ENCODE measurements around the gene NALCN. TPM values are rescaled to one million over a fixed set of nuclear protein-coding genes. Genes with fewer than 3 reads are reported as not detected.

NALCN gene
- total and polyA plus RNA-seq, 2 of the 8 experiments (the other 6 are each of a cell fraction or from before 2014, with no cell fraction given) = 0.26 to 0.54 TPM

DNA sequence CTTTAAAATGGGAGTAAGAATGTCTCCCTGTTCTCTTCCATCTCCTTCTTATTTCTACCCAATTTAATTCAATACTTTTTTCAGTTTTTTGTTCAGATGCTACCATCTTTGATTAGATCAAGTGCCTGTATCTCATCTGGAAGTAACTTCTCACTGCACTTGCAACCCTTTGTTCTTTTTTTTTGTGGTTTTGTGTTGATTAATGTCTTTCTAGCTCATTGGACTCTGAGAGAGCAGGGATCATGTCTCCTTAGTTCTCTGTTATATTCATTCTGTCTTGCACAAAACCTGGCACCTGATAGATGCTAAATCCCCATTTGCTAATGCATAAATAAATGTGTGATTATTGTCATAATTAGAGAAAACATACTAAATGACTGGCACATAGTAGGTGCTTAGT, 35.3 kb upstream of the NALCN start:
- Histone ChIP-seq H3K27ac (ENCODE audit: low read depth, low read length) (no peak overlapping the region), H3K56ac (replicated peaks; ENCODE audit: insufficient read length, low read depth, low read length) (no peak overlapping the region), H3K4me3 (ENCODE audit: extremely low read depth in 1 of 4, insufficient read depth in 2 of 4, low read depth in 3 of 4, low read length in 4 of 4) (no peak overlapping the region), H3K79me1 (ENCODE audit: low read depth, low read length) (no peaks in the 10 kb centered on the region), H3K79me2 (ENCODE audit: control insufficient read depth in 1 of 2, insufficient read depth in 2 of 2, low read length in 2 of 2) (no peaks in the 10 kb centered on the region), H3K4me1 (replicated peaks in 1 of 4; ENCODE audit: control insufficient read depth in 3 of 4, insufficient read depth in 4 of 4, low read length in 3 of 4) (peaks cover 0 to 10% (median 3%) of the 10 kb centered on the region in 4 experiments; a peak in 1 of 7 replicates), H2BK15ac (ENCODE audit: low read length) (no peak overlapping the region), H3K14ac (ENCODE audit: insufficient read length) (no peak overlapping the region), H3K18ac (ENCODE audit: extremely low read depth, low read length) (no peak overlapping the region), H4K5ac (ENCODE audit: insufficient read length, low read depth, low read length) (no peak overlapping the region), H3K9ac (replicated peaks in 1 of 4; ENCODE audit: extremely low read depth in 1 of 4, low read depth in 3 of 4, low read length in 3 of 4) (no peak overlapping the region), H2BK12ac (ENCODE audit: low read depth, low read length) (no peak overlapping the region), H4K20me1 (replicated peaks in 1 of 2; ENCODE audit: control insufficient read depth in 1 of 2, insufficient read depth in 2 of 2, low read length in 2 of 2) (no peaks in the 10 kb centered on the region), H4K91ac (replicated peaks; ENCODE audit: insufficient read length, low read length) (no peak overlapping the region), H4K8ac (ENCODE audit: extremely low read depth, insufficient read depth, low read length) (no peak overlapping the region), H3K27me3 (replicated peaks in 1 of 4; ENCODE audit: control insufficient read depth in 3 of 4, extremely low read depth in 1 of 4, insufficient read depth in 3 of 4, low read length in 3 of 4) (no peaks in the 10 kb centered on the region), H2AK5ac (ENCODE audit: low read depth, low read length) (no peak overlapping the region), H3K4ac (replicated peaks; ENCODE audit: insufficient read length, low read depth, low read length) (no peak overlapping the region), H3K36me3 (ENCODE audit: control insufficient read depth in 2 of 4, insufficient read depth in 4 of 4, low read length in 3 of 4) (no peaks in the 10 kb centered on the region), H2BK120ac (replicated peaks; ENCODE audit: low read depth, low read length) (no peak overlapping the region), H3K23me2 (ENCODE audit: low read depth, low read length) (no peaks in the 10 kb centered on the region), H2BK5ac (ENCODE audit: low read depth, low read length) (no peak overlapping the region), H2AFZ (ENCODE audit: low read length) (no peak overlapping the region), H3K23ac (ENCODE audit: insufficient read length) (no peak overlapping the region), H3K9me3 (ENCODE audit: insufficient read depth in 2 of 2, low read depth in 1 of 2, low read length in 1 of 2) (no peaks in the 10 kb centered on the region), H3K4me2 (ENCODE audit: insufficient read depth in 1 of 2, low read depth in 2 of 2, low read length in 2 of 2) (no peak overlapping the region), H2BK20ac (ENCODE audit: low read length) (no peak overlapping the region)
- ChIA-PET CTCF (ENCODE audit: partially characterized antibody) (interaction anchor here (1.1 to 1.6 kb wide), 3 partner anchors 13 to 306 kb away, joined by 3 to 4 read pairs (median 3); no protein-coding TSS in a partner anchor), POLR2A (ENCODE audit: partially characterized antibody) (interaction anchor here (0.6 kb wide), 1 partner anchor 32 kb away, joined by 3 read pairs; no protein-coding TSS in a partner anchor)
- FAIRE-seq (no peak), DNase-seq (ENCODE audit: low read depth in 1 of 2, low spot score in 2 of 2) (no peak)
- TF ChIP-seq POLR2A (IDR thresholded peaks at IDR 0.05; ENCODE audit: control extremely low read depth in 1 of 2, low read depth in 2 of 2, low read length in 2 of 2) = no peak
- no peak for TF ChIP-seq POLR2AphosphoS5 (IDR thresholded peaks at IDR 0.05; ENCODE audit: low read depth, low read length)
- TF ChIP-seq CBX5 (IDR thresholded peaks at IDR 0.05; ENCODE audit: low read depth, low read length) = no peak
- TF ChIP-seq, protein P1, sequence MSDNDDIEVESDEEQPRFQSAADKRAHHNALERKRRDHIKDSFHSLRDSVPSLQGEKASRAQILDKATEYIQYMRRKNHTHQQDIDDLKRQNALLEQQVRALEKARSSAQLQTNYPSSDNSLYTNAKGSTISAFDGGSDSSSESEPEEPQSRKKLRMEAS (IDR thresholded peaks at IDR 0.05) = no peak
- no peak for TF ChIP-seq SIX5 (IDR thresholded peaks at IDR 0.05; ENCODE audit: low read depth, low read length)
- no peak for TF ChIP-seq GABPA (IDR thresholded peaks at IDR 0.05; ENCODE audit: borderline replicate concordance, insufficient read depth, low read length)

Data from H1 (cell line).